ENCODE results near the gene PPP2R2D. TPM values are rescaled to one million over a fixed set of nuclear protein-coding genes. Genes with fewer than 3 reads are reported as not detected.
"Not testable (repeated sequence)": the region's sequence is repeated elsewhere in the genome, so short reads cannot be mapped to it uniquely, and the experiment has no call there.

Gene PPP2R2D
- total RNA-seq, 6 experiments from 2014 or later = 22.9 to 28.1 (median 24.5) TPM

- Mint-ChIP-seq H3K4me3 (no peak overlapping the region), H3K9me3 (peaks cover 9% of the 10 kb centered on the region), H3K27ac (no peak overlapping the region), H3K36me3 (ENCODE audit: low read depth) (no peaks in the 10 kb centered on the region), H3K4me1 (ENCODE audit: low read depth) (no peaks in the 10 kb centered on the region), H3K27me3 (ENCODE audit: insufficient read depth) (peaks cover 27% of the 10 kb centered on the region)
- TF ChIP-seq, protein P1, sequence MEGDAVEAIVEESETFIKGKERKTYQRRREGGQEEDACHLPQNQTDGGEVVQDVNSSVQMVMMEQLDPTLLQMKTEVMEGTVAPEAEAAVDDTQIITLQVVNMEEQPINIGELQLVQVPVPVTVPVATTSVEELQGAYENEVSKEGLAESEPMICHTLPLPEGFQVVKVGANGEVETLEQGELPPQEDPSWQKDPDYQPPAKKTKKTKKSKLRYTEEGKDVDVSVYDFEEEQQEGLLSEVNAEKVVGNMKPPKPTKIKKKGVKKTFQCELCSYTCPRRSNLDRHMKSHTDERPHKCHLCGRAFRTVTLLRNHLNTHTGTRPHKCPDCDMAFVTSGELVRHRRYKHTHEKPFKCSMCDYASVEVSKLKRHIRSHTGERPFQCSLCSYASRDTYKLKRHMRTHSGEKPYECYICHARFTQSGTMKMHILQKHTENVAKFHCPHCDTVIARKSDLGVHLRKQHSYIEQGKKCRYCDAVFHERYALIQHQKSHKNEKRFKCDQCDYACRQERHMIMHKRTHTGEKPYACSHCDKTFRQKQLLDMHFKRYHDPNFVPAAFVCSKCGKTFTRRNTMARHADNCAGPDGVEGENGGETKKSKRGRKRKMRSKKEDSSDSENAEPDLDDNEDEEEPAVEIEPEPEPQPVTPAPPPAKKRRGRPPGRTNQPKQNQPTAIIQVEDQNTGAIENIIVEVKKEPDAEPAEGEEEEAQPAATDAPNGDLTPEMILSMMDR (IDR thresholded peaks at IDR 0.05) = no peak
- DNase-seq = no peak
These were observed 19.5 kb upstream of the PPP2R2D start for GRCh38 chr10:131881104-131881880.

DNA sequence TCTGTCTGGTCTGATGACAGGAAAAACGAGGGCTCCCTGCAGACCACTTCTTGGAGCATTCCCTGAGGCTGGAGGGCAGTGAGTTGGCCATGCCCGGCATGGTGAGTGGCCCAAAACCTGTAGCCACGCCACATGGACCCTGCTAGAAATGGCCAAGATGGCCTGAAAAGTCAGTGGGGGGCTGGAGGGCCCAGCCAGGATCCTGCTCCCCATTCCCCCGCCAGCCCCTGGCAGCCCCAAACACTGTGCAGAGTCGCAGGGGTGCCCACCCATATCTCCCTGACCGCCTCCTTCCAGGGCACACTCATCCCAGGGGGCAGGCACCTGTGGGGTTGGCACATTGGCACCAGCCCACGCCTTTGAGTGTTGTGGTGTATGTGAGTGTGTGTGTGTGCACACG, 18.7 kb upstream of the PPP2R2D start:
- Mint-ChIP-seq H3K4me1 (ENCODE audit: low read depth) (no peaks in the 10 kb centered on the region), H3K4me3 (no peak overlapping the region), H3K27ac (no peak overlapping the region), H3K27me3 (ENCODE audit: insufficient read depth) (peaks cover 33% of the 10 kb centered on the region), H3K36me3 (ENCODE audit: low read depth) (no peaks in the 10 kb centered on the region), H3K9me3 (peaks cover 9% of the 10 kb centered on the region)
- no peak for DNase-seq
- TF ChIP-seq, protein P1 (IDR thresholded peaks at IDR 0.05) = no peak

DNA sequence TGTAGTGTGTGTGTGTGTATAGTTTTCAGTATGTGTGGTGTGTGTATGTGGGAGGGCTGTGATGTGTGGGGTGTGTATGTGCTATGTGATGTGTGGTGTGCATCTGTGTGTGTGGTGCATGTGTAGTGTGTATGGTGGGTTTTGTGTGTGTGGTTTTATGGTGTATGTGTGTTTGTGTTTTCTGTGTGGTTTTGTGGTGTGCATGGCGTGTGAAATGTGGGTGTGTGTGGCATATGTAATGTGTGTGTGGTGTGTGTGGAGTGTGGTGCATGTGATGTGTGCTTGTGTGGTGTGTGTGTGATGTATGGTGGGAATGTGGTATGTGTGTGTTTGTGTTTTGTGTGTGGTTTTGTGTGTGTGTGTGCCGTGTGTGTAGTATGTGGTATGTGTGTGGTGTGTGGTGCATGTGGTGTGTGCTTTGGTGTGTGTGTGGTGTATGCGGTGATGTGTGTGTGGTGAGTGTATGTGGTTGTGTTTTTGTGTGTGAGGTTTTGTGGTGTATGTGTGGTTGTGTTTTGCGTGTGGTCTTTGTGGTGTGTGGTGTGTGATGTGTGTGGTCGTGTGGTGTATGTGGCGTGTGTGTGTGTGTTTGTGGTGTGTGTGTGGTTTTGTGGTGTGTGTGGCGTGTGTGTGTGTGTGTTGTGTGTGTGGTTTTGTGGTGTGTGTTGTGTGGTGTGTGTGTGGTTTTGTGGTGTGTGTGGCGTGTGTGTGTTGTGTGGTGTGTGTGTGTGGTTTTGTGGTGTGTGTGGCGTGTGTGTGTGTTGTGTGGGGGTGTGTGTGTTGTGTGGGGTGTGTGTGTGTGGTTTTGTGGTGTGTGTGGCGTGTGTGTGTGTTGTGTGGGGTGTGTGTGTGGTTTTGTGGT, 18.0 kb upstream of the PPP2R2D start:
- H3K4me3 Mint-ChIP-seq = no peak overlapping the region
- peaks cover 32% of the 10 kb centered on the region for H3K27me3 Mint-ChIP-seq (ENCODE audit: insufficient read depth)
- H3K27ac Mint-ChIP-seq = no peak overlapping the region
- peaks cover 9% of the 10 kb centered on the region for H3K9me3 Mint-ChIP-seq
- TF ChIP-seq, protein P1 (IDR thresholded peaks at IDR 0.05) = no peak
- DNase-seq = no peak
- H3K36me3 Mint-ChIP-seq (ENCODE audit: low read depth) = no peaks in the 10 kb centered on the region
- no peaks in the 10 kb centered on the region for H3K4me1 Mint-ChIP-seq (ENCODE audit: low read depth)

DNA sequence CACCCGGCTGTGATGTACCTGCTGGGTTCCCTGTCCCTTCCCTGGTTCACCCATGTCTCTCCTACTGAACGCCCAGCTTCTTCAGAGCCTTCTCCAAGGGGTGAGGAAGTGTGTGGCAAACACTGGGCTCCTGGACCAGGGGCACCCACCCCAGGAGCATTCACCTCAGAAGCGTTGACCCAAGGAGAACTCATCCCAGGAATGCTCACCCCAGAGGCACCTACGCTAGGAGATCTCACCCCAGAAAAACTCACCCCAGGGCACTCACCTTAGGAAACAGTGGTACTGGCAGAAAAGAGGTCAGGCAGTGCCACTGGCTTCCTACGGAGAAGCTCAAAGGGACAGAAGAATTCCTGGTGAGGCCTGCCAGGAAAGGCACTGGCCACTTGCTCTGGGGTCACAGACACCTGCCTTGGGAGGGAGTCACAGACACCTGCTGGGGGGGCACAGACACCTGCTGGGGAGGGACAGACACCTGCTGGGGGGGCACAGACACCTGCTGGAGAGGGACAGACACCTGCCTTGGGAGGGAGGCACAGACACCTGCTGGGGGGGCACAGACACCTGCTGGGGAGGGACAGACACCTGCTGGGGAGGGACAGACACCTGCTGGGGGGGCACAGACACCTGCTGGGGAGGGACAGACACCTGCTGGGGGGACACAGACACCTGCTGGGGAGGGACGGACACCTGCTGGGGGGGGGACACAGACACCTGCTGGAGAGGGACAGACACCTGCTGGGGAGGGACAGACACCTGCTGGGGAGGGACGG, 17.0 kb upstream of the PPP2R2D start:
- not testable (repeated sequence) for H3K9me3 Mint-ChIP-seq; H3K4me1 Mint-ChIP-seq (ENCODE audit: low read depth); H3K36me3 Mint-ChIP-seq (ENCODE audit: low read depth); H3K27ac Mint-ChIP-seq; DNase-seq; H3K4me3 Mint-ChIP-seq
- peaks cover 24% of the 10 kb centered on the region for H3K27me3 Mint-ChIP-seq (ENCODE audit: insufficient read depth)

- DNase-seq = peak; percentile 36
- H3K9me3 Mint-ChIP-seq = peaks cover 9% of the 10 kb centered on the region
- H3K4me1 Mint-ChIP-seq (ENCODE audit: low read depth) = 0 out of 2 replicates have a peak, but pooled peaks cover 4% of the 10 kb centered on the region
- no peak overlapping the region for H3K27ac Mint-ChIP-seq
- H3K36me3 Mint-ChIP-seq (ENCODE audit: low read depth) = no peaks in the 10 kb centered on the region
- H3K27me3 Mint-ChIP-seq (ENCODE audit: insufficient read depth) = peaks cover 15% of the 10 kb centered on the region
- TF ChIP-seq, protein P1 (IDR thresholded peaks at IDR 0.05) = peak; percentile 95
- no peak overlapping the region for H3K4me3 Mint-ChIP-seq
These were observed 15.2 kb upstream of the PPP2R2D start for GRCh38 chr10:131885391-131886165.
